Activated T-helper 1 cell treated with anti-CD3 and anti-CD28 coated beads, Interleukin-2, amount 50 U/mL, for 16 hours (primary cell): ENCODE results near the gene XIAP.
"Not testable (repeated sequence)": the region's sequence is repeated elsewhere in the genome, so short reads cannot be mapped to it uniquely, and the experiment has no call there.

Experiments
- DNase-seq, 2 donors: peaks; one replicate each; pipeline ENCODE4 v3.0.0-alpha.2; 2020; ENCODE audit warnings: low read depth in 1 of 2, low spot score in 1 of 2

Gene XIAP

DNA sequence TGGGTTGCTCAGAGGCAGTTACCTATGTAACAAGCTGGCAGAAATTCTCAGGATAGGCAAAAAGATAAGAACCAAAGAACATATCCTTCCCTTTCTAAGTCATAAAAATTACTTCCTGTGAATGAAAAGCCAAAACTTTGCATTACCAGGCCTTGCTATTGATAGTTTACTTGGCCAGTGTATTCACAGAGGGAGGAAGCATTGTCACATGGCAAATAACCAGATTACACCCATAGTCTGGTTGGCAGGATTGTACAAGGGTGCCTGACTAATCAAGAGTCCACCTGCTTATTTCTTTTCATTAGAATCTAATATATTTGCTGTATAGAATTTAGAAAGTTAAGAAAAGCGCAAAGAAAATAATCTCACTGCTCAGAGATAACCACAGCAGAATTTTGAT is 14.1 kb downstream of the XIAP start:
- no peak for DNase-seq

DNA sequence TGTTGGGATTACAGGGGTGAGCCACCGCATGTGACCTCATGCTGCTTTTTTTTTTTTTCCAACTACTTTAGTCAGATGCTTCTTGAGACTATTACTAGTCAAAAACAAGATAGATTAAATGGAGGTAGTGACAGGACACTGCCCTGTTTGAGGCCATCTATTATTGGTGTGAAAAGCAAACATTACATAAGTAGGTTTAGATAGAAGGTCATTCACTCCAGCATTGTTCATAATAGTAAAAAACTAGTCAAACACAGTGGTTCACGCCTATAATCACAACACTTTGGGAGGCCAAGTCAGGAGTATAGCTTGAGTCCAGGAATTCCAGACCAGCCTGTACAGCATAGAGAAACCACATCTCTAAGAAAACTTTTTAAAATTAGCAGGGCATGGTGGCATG is 16.3 kb downstream of the XIAP start:
- DNase-seq, result no peak

DNA sequence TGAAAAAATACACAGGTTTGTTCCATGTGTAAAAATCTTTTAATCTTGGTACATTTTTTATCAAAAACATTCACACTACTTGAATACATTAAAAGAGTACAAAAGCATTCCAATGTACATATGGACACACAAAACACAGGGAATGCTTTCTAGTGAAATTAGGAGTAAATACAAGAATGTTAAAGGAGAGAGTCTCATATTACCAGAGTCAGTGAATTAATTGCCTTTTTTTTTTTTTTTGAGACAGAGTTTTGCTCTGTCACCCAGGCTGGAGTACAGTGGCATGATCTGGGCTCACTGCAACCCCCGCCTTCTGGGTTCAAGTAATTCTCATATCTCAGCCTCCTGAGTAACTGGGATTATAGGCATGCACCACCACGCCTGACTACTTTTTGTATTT is 17.0 kb downstream of the XIAP start:
- DNase-seq, result no peak

DNA sequence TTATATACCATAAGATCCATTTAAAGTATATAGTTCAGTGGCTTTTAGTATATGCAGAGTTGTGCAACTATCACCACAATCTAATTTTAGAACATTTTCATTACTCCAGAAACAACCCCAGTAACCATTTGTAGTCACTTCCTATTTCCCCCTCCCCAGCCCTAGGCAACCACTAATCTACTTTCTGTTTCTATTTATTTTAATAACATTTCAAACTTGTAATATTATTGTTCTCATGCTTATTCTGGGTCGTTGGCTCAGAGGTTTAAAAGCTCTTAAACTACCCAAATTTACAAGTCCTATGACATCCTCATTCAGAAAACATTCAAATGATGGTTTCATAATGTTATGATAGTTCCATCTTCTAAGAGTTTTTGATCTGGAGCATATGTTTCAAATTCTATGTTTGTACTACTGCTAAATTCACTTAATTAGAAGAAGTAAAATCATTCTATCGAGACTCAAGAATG is 18.4 kb downstream of the XIAP start:
- no peak for DNase-seq

DNA sequence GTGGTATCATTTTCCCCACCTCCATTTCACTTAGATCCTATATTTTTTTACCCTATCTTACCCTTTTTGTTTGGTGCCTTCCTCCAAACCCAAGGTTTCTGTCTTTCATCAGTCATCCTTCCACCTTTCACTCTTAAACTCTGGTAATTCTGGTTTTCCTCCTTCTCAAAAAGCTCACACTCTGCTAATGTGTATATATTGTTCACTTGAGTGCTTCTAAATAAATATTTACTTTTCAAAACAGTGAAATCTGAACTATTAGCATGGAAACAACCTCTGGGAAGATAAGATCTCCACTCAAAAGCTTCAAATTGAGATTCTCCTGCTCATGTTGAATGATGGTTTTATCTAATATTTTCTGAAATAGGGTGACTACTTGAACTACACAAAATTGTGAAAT is 21.5 kb downstream of the XIAP start:
- no peak for DNase-seq

DNA sequence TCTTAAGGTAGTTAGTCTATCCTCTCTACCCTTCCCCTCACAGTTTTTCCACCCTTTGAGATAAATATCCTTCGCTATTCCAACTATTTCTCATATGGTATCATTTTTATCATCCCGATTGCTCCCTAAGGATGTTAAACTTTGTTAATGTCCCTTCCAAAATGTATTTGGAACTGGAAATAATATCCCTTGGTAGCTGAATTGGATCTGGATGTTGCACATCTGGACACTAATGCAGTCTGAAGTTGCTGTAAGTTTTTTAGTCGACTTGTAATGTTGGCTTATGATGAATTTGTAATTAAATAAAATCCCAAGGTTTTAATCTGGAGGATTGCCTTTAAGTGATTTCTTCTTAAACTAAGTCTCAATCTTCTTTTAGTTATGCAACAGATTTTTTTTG is 22.5 kb downstream of the XIAP start:
- no peak for DNase-seq

DNA sequence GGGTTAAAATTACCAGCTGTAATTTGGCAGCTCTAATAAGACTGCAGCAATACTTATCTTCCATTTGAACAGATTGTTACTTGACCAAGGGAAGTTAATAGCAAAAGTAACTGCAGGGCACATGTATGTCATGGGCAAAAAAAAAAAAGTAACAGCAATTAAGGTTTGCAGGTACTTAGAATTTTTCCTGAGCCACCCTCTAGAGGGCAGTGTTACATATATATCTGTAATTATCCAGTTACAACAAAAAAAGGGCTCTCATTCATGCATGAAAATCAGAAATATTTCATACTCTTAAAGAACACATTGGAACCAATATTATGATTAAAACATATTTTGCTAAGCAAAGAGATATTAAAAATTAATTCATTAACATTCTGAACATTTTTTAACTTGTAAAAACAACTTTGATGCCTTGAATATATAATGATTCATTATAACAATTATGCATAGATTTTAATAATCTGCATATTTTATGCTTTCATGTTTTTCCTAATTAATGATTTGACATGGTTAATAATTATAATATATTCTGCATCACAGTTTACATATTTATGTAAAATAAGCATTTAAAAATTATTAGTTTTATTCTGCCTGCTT is 25.1 kb downstream of the XIAP start:
- no peak for DNase-seq

DNA sequence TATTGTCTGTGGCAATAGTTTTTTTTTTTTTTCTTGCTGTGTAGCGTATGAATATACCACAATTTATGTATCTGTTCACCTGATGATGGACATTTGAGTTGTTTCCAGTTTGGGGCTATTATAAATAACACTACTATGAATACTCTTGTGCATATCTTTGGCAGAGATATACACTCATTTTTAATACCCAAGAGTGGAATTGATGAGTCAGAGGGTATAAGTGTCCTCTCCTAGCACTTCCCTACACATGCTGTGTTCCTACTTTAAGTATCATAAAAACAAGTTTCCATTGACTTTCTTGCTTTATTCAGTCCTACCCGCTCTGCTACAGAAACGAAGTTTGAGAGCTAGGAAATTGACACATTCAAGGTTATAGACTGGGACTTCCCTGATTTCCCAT is 39.8 kb downstream of the XIAP start:
- DNase-seq, result no peak

DNA sequence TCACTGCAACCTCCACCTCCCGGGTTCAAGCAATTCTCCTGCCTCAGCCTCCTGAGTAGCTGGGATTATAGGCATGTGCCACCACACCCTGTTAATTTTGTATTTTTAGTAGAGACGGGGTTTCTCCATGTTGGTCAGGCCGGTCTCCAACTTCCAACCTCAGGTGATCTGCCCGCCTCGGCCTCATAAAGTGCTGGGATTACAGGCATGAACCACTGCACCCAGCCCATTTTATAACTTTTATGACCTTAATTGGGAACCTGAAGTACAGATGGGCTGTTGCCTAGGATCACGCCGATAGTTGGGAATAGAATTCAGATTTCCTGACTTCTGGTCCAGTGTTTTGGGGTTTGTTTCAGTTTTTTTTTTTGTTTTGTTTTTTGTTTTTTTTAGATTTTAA is 43.4 kb downstream of the XIAP start:
- not testable (repeated sequence) for DNase-seq

DNA sequence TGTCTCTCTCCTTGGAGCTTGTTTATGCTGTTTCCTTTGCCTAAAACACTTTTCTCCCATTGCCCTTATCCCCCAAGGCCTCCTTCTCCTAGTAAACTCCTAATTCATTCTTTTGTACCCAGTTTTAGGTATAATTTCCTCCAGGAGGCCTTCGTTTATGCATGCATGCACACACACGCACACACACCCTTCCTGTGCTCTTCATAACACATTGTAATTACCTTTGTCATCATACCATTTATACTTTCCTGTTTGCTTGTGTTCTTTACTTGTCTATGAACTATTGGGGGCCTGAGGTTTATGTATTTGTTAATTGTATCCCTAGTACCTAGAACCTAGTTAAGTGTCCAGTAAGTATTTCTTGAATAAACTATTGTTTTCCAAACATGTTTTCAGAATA is 45.5 kb downstream of the XIAP start:
- DNase-seq, result no peak

DNA sequence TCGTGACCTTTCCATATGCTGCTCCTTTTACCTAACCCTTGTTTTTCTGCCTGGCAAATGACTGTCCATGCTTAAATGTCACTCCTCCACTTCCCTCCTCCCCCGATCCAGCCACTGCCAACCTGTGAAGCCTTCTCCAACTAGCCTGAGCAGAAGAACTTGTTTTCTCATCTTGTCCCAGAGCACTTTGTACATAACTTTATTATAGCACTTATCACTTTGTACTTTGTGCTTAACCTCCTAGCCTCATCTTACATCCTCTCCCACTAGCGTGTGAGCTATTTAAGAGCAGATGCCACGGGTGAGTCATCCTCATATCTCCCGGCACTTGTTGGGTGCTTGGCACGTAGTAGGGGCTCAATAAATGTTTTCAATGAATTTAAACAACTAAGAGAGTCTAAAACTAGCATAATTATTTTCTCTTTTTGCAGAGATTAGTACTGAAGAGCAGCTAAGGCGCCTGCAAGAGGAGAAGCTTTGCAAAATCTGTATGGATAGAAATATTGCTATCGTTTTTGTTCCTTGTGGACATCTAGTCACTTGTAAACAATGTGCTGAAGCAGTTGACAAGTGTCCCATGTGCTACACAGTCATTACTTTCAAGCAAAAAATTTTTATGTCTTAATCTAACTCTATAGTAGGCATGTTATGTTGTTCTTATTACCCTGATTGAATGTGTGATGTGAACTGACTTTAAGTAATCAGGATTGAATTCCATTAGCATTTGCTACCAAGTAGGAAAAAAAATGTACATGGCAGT is 46.9 kb downstream of the XIAP start:
- no peak for DNase-seq

DNA sequence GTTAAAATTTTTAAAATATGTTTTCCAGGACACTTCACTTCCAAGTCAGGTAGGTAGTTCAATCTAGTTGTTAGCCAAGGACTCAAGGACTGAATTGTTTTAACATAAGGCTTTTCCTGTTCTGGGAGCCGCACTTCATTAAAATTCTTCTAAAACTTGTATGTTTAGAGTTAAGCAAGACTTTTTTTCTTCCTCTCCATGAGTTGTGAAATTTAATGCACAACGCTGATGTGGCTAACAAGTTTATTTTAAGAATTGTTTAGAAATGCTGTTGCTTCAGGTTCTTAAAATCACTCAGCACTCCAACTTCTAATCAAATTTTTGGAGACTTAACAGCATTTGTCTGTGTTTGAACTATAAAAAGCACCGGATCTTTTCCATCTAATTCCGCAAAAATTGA is 49.7 kb downstream of the XIAP start:
- no peak for DNase-seq

DNA sequence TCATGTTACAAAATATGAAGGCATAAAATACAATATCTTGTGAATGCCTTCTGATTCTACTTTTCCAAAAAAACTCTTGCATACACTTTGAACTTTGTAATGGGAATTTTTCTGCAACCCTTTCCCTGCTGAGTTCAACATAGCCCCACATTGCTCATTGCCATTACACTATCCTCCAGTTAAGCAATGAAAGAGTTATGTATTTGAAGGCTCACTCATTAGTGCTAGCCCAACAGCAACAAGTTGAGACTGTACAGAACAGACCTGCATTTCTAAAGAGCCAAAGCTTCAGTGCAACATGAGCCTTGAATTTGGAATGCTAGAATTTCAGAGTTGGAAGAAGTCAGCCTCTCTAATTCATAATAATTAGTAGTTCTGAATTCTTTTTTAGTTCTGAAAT is 57.2 kb downstream of the XIAP start:
- no peak for DNase-seq

DNA sequence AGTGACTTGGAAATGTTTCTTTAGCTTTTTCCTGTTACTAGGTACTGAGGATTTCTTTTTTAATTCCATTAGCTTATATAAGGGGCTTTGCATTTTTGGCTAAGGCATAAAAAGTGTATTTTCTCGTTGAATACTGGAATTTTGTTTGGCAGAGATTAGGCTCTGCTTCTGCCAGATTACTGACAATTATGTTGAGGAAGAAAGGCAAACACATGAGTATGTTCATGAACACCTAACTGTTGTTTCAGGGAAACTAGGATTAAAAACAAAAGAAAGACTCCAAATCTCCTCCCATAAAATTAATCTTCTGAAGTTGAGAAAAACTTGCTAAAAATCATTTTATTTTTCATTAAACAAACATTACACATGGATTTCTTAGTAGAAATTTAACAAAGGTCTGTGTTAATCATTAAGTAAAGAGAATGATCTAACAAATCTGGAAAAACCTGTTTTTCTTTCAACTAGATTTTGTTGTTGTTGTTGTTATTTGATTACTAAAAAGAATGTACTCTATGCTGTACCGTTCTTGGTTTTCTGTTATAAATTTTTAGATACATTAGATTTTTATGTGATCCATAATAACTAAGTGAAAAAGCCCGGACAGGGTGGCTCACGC is 58.4 kb downstream of the XIAP start:
- no peak for DNase-seq

DNA sequence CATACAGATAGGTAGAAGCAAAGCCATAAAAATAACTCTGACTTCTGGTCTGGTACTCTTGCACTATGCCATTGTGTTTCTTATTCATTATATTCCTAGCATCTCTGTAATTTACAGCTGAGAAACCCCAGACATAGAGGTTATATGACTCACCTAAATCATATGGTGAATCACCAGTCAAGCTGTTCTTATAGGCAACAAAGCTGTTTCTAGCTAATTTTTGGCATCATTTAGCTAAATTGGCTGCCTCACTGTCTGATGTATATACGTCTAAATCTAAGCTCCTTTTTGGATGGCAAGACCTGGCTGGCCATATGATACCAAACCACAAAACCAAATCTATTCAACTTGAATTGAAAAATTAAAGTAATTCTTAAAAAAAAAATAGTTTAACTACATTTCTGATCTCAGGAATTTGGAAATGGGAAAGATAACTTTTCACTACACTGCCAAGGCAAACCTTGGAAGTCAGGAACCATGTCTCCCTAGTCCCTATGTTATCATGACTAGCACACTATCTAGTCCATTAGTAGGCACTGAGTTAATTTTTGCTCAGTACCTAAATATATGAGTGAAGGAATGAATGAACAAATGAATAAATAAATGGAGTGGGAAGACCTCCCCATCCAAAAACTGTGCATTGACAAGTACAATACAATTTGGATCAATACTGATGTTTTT is 60.4 kb downstream of the XIAP start:
- DNase-seq, result no peak

DNA sequence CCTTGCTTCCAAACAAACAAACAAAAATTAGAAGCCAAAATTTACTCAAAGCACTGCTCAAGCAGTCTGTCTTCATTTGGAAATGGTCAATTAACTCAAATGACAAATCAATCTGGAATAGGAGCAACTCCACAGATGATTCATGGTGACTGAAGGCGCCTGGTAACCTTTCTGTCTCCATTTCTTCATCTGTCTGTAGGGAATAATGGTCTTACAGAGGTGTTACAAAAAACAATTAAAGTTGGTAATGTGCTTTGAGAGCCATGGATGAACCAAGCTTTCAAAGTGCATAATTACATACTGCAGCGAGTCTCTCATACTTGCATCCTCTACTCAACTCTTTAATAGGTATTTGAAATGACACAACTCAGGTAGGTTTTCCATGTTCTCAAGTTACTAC is 63.4 kb downstream of the XIAP start:
- no peak for DNase-seq

DNA sequence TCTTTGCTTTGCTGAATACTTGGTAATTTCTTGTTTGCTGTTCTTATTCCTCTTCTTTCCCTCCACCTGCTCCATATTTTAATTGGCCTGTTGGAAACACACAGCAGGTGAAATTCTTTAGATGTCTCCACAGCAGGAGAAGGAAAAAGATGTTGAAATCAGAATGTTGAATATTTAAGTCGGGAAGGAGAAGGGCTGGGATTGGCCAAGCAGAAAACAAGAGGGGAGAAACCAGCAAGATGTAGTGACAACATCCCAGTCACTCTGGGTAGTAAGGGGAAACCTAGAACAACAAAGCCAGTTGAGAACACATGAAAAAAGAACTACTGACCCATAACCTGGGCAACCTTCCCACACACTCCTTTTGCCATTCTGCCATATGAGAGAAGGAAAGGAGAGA is 64.3 kb downstream of the XIAP start:
- no peak for DNase-seq

DNA sequence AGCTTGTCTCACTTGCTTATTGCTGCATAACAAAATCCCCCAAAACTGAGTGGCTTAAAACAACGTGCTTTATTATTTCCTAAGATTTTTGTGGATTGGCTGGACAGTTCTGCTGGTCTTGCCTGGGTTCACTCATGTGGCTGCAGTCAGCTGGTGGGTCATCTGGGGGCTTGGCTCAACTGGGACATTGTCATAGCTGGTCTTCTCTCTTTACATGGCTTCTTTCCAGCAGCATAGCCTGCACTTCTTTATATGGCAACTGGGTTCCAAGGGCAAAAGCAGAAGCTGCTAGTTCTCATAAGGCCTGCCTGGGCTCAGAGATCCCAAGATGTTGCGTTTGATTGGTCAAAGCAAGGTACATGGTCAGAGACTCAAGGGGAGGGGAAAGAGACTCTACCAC is 68.0 kb downstream of the XIAP start:
- no peak for DNase-seq

DNA sequence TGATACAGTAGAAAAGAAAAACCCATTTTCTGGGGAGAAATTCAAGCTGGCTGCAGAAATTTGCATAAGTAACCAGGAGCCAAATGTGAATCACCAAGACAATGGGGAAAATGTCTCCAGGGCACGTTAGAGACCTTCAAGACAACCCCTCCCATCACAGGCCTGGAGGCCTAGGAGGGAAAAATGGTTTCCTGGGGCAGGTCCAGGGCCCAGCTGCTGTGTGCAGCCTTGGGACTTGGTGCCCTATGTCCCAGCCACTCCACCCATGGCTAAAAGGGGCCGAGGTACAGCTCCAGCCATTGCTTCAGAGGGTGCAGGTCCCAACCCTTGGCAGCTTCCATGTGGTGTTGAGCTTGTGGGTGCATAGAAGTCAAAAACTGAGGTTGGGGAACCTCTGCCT is 72.2 kb downstream of the XIAP start:
- not testable (repeated sequence) for DNase-seq

DNA sequence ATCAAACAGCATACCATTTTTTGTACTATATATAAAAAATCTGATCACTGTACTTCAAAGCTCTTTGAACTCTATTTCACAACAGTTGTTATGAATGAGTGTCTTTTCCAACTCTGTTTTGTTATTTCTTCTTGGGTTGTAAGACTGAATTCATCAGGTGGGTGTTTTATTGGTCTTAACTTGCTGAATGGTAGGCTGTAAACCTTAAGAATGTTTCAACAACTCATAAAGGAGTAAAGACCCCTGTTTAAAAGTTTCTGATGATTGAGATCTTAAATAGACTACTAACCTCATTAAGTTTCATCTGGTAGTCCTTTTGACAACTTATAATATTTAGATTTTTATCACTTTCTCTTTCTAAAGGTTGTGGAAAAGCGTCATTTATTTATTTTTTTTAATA is 83.2 kb downstream of the XIAP start:
- DNase-seq, result no peak

DNA sequence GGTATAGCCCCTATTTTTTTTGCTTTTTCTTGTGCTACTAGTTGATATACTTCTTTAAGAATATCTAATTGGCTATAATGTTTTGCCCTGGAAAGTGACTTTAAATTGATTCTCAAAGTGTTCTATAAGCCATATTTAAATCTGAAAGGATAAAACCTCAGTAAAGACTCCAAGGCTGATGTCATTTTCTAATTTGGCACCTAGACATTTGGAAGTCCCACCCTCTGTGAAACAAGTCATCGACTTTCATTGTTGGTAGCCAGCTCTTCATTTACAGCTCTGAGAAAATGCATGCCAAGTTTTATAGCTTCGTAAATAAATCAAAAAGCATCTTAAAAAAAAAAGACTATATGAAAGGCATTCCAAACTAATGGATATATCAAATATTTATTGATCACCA is 83.6 kb downstream of the XIAP start:
- DNase-seq, result no peak

DNA sequence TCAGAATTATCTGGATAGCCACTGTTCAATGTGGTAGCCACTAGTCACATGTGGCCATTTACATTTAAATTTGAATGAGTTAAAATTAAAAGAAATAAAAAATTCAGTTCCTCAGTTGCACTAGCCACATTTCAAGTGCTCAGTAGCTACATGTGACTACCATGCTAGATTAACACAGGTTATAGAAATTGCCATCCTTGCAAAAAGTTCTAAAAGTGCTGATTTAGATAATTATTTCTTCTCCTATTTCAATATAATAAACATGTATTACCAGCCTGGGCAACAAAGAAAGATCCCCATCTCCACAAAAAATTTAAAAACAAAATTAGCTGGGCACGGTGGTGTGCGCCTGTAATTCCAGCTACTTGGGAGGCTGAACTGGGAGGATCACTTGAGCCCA is 90.0 kb downstream of the XIAP start:
- no peak for DNase-seq
